HG03280 (cell line): ENCODE data around the gene GPR21.

Experiments
- ATAC-seq: cut with Tn5 transposase; IDR thresholded peaks from one replicate; pipeline ENCODE4 v1.9.1; 2021; ENCODE audit warnings: mild to moderate bottlenecking, moderate library complexity; ENCODE audit not compliant: unreplicated experiment

Gene GPR21, protein sequence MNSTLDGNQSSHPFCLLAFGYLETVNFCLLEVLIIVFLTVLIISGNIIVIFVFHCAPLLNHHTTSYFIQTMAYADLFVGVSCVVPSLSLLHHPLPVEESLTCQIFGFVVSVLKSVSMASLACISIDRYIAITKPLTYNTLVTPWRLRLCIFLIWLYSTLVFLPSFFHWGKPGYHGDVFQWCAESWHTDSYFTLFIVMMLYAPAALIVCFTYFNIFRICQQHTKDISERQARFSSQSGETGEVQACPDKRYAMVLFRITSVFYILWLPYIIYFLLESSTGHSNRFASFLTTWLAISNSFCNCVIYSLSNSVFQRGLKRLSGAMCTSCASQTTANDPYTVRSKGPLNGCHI

DNA sequence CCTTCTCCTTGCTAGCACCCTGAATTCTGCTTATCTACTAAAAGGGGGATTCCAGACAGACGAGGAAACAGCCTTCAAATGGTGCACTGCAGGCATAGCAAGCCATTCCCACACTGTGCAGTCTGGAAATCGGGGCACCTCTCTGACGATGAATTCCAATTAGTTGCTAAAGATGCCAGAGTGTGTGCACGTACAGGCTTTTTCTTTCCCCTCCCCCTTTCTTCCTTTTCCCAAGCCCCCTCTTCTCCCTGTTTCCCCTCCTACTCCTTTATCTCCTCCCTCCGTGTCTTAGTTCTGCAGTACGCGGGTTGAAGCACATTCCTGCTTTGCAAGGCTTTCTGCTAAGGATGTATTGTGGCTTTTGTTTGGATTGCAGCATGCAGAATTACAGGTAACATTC is at the start of gene GPR21:
GPR21 (plus strand) TSS at position 316 of the 400 bp plus-strand sequence. CDS start 900 bp downstream, outside the sequence.
- no peak for ATAC-seq

GRCh38 chr9:122986010-122986409 is 47.5 kb upstream of the GPR21 start:
- no peak for ATAC-seq

GRCh38 chr9:122988141-122988540 is 45.3 kb upstream of the GPR21 start:
- ATAC-seq, result no peak

DNA sequence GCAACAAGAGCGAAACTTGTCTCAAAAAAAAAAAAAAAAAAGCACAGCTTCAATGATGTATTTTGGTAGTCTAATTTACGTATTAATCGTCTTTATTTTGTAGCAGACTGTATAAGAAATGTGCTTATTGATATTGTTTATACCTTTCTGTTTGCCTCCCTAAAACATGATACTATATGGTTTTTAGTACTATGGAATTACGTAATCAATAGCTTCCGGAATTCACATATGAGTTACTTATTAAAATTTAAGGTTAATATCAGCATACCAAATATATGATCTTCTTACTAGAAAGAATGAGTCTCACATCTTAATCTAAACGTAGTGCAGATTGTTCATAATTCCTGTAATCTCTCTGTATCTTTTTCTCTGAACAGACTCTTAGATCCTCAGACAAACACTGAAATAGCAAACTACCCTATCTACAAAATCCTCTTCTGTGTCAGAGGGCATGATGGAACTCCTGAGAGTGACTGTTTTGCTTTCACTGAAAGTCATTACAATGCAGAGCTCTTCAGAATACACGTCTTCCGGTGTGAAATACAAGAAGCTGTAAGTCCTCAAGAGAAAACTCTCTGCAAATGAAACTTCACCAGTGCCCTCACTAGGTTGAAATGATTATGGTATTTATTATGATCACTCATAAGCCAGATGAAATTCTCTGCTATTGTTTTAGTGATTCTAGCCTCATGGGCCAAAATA is 44.4 kb upstream of the GPR21 start:
- ATAC-seq, result peak; percentile 92

GRCh38 chr9:122991370-122991830 is 42.1 kb upstream of the GPR21 start:
- no peak for ATAC-seq

GRCh38 chr9:122996586-122996985 is 36.9 kb upstream of the GPR21 start:
- no peak for ATAC-seq

GRCh38 chr9:122998448-122998847 is 35.0 kb upstream of the GPR21 start:
- ATAC-seq, result no peak

DNA sequence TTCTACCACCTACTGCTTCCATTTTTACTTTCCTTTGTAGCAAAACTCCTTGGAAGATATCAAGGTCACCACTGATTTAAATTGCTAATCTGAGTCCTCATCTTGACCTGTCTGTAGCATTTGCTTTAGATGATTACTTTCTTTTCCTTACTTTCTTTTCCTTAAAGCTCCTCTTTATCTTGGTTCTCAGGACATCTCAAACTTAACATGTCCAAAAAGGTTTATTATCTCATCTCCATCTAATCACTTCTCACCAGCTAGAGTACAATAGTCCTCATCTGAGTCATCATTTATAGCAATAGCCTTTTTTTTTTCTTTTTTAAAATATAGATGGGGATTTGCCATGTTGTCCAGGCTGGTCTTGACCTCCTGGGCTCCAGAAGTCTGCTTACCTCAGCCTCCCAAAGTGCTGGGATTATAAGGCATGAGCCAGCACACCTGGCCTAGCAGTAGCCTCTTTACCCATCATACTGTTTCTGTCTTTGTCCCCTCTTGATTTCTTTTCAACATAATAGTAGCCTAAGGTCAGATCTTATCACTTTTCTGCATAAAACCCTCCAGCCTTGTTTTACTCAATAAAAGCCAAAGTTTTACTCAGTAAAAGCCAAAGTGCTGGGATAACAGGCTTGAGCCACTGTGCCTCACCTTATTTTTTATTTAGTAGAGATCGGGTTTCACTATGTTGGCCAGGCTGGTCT is 32.9 kb upstream of the GPR21 start:
- ATAC-seq, result no peak

GRCh38 chr9:123002754-123003153 is 30.7 kb upstream of the GPR21 start:
- ATAC-seq, result no peak

- no peak for ATAC-seq
These were observed 30.0 kb upstream of the GPR21 start for GRCh38 chr9:123003466-123003865.

GRCh38 chr9:123005964-123006363 is 27.5 kb upstream of the GPR21 start:
- ATAC-seq, result no peak

- no peak for ATAC-seq
These were observed 26.2 kb upstream of the GPR21 start for GRCh38 chr9:123007269-123007668.

DNA sequence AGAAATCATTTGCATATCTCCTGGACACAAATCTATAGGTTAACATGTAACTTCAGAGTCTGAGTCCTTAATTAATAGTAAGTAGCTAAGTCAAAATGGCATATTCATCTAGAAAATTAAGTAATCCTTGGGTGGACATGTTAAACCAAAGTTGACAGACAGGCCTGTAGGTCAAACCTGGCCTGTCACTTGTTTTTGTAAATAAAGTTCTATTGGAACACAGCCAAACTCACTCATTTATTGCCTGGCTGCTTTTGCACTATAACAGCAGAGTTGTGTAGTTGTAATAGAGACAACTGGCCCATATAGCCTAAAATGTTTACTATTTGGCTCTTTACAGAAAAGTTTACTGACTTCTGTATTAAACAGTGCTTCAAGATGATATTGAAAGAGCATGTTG is 24.6 kb upstream of the GPR21 start:
- no peak for ATAC-seq

- ATAC-seq, result no peak
These were observed 22.1 kb upstream of the GPR21 start for GRCh38 chr9:123011380-123011779.

- ATAC-seq, result no peak
These were observed 21.5 kb upstream of the GPR21 start for GRCh38 chr9:123011878-123012528.

DNA sequence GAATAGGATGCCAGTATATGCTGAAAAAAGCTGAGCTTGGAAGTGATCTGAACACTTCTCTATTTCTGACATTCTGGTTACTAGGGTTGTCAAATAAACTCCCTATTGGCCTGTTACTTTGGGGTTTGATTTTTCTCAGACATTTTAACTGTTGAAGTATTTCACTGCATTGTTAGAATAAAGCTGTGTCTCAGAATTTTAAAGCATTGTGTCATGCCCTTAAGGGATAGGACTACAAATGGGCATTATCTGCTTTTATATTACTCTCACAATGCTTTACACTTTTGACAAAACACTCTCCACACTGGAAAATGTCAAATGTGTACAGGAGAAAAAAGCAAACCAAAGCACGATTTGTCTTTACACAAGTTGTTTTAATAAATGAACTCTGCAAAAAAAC is 16.8 kb upstream of the GPR21 start:
- no peak for ATAC-seq

GRCh38 chr9:123020796-123021195 is 12.7 kb upstream of the GPR21 start:
- ATAC-seq, result no peak

- no peak for ATAC-seq
These were observed 7.0 kb upstream of the GPR21 start for GRCh38 chr9:123026425-123026824.

DNA sequence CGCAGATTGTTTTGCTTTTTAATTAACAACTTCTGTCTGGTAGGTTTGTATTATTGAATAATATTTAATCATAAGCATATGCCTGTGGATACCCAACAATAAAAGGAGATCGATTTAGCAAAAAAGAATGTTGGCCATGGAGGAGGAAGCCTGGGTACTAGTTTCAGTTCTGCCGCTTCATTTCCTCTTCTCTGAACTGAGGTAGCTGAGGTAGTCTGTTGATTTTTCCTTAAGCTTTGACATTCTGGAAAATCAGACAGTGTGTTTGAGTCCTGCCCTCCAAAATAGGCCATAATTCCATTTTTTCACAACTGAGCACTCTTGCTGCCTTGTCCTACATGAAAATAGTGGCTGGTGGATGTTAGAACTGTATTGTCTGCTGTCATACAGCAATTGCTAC is 6.0 kb upstream of the GPR21 start:
- ATAC-seq, result no peak

DNA sequence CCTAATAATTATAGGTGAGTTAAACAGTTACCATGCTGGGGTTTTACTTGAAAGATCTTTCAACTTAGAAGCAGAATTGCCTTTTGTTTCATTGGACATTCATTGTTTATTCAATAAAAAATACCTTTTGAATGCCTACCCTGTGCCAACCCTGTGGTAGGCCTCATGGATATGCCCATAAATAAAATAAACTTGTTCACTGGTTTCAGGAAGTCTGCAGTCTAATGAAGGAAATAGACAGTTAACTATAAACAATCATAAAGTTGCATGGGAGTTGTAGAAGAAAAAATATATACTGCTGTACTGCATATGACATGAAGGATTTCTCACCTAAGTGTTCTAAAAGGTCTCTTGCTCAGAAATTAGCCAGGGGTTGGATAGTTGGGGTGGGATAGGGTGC is 5.3 kb upstream of the GPR21 start:
- ATAC-seq, result no peak

DNA sequence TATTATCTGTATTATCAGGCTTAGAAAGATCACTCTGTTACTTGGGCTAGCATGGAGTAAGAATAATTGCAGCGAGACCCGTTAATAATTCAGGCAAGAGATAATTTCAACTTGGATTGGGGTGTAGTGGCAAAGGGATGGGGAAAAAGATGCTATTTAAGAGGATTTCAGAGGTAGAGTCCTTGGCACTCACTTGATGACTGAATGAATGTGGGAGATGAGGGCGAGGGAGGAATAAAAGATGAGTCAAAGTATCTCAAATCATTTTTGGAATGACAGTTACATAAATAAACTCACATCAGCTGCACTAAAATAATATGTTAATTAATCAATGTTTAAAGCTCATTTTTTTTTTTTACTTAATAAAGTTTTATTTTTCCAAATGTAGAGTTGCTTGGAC is 4.5 kb upstream of the GPR21 start:
- no peak for ATAC-seq
